Measurements from ENCODE around the gene FYCO1. TPM values are rescaled to one million over a fixed set of nuclear protein-coding genes. Genes with fewer than 3 reads are reported as not detected.

FYCO1 gene
- polyA plus RNA-seq, 1 donor, result 17.5 TPM

DNA sequence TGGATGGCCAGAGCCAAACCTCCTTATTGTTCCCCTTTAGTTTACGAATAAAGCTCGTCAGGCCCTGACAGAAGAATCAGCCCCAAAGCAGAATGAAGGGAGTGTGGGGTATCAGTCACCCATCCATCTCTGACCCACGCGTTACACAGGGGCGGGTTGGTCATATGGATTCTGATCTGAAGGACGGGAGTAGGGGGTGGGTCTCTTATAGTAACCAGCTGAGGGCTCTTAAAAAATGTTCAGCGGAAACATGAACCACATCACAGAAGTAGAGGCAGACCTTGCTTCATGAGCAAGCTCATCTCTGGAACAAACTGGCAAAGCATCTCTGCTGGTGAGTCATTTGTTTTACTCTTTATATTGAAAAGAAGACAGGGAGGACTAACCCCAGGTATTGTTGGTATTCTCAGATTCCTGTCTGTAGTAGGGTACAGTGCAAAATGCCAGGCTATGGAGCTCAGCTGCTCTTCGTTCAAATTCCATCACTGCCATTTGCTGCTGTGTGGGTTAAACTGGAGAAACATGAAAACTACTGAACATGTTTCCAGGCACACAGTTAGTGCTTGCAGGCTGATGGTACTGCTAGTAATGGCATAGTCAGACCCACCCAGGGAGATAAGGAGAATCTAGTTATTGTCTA is 52.3 kb downstream of the FYCO1 start, which contains the start of gene CXCR6:
Gene CXCR6 (plus strand): TSS at position 258 of the 640 bp plus-strand sequence. CDS start 3,018 bp downstream, outside the sequence.
- no peak for DNase-seq

GRCh38 chr3:45942051-45942825 is 53.4 kb downstream of the FYCO1 start:
- no peak for DNase-seq

GRCh38 chr3:45940781-45941365 is 54.8 kb downstream of the FYCO1 start:
- DNase-seq, result no peak

- DNase-seq, result no peak
Measured at GRCh38 chr3:45940004-45940780, 55.4 kb downstream of the FYCO1 start.

- DNase-seq, result no peak
Measured at GRCh38 chr3:45939341-45939771, 56.3 kb downstream of the FYCO1 start.

GRCh38 chr3:45938864-45939263 is 56.8 kb downstream of the FYCO1 start:
- peak; percentile 89 for DNase-seq

DNA sequence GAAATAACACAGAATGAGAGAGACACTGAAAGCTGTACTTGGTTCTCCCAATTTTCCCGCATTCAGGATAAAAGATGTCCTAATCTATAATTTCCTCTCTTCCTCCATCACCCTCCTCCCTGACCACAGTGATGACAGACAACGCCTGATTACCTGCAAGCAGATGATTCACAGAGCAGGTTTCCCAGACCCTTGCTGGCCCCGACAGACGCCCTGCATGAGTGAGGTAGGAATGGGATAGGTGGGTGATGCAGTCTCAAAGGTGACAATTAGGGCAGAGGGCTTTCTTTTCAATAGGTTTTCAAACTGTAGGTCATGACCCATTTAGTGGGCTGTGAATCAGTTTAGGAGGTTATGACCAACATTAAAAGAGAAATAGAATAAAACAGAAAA is 57.6 kb downstream of the FYCO1 start:
- no peak for DNase-seq

DNA sequence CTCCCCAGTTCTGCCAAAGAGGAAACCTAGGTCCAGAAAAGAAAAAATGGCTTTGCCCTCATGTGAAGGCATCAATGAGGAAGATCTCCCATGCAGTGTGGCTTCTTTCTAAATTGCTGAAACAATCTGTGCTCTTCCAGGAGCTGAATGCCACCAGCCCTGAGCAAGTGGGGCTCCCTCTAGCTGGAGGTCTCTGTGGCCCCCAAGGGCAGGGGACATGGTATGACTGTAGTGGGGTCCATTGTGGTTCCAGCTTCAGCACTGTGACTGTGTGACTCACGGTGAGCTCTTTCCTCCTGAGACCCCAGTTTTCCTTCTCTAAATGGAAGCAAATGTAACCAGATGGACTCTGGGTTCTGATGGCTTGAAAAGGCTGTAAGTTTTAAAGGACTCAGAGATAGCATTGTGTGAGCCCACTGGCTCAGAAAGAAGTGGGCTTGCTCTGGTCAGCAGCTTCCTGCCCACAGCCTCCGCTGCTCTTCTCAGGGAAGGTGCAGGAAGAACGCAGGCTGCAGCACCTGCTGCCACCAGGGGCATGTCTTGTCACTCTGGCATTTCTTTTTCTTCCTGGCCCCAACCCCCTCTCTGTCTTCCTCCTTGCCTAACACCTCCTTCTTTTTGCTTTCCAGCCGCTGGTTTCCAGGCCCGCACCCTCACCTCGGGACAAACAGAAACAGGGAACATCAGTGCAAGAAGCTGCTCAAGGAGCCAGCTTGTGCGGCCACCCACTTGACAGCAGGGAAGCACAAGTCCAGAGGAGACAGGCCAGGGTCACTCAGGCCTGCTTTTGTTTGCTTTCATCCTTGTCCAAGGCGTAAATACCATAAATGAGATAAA is 58.2 kb downstream of the FYCO1 start:
- DNase-seq, result no peak

DNA sequence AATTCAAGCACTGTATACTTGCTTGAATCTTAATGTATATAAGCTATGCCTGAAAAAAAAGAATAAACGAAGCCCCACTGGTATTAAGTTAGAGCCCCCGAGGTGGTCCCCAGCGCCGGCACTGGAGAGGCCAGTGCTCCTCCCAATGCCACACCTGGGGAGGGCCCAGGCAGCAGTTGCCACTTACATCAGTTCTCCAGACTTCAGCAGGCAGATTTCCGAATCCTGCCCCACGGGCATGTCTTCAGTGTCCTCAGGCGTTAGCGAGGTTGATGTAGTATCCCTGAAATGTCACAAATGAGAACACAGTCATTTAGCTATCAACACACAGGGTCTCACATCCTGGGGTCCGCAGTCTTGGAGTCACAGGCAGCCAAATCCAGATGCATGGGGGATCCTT is 59.4 kb downstream of the FYCO1 start:
- no peak for DNase-seq

GRCh38 chr3:45933591-45933990 is 62.0 kb downstream of the FYCO1 start:
- no peak for DNase-seq

GRCh38 chr3:45932112-45932511 is 63.5 kb downstream of the FYCO1 start:
- DNase-seq, result no peak

GRCh38 chr3:45931496-45931895 is 64.1 kb downstream of the FYCO1 start:
- no peak for DNase-seq

GRCh38 chr3:45929042-45929679 is 66.5 kb downstream of the FYCO1 start:
- DNase-seq, result no peak

DNA sequence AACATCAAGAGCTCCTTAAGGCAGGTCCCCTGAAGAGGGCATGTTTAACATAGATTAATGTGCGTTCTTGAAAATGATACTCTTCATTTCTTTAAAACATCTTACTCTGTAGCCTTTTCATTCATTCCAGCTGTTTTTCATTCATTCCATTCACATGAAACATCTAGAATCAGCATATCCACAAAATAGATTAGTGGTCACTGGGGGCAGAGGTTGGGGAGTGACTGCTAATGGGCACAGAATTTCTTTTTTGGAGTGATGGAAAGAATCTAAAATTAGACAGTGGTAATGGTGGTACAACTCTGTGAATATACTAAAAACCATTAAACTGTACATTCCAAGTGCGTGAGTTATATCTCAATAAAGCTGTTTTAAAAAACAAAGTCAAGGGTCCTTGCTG is 67.7 kb downstream of the FYCO1 start:
- no peak for DNase-seq

DNA sequence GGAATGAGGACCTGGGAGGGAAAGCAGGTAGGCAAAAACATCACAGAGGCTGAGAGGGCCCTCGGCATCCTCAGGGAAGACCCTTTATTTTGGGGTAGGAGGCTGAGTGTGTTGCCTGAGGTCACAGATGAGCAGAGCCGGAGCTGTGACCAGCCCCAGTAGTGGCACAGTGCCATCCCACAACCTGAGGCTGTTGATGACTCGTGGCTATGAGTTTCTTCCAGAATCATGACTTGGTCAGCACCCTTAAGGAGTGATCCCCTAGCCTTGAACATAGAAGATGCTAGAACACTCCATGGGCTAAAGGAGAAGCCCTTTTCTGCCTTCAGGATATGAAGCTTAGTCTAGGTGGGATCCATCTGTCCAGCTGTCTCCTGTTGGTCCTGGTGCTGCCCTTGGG is 71.9 kb downstream of the FYCO1 start:
- DNase-seq, result no peak

DNA sequence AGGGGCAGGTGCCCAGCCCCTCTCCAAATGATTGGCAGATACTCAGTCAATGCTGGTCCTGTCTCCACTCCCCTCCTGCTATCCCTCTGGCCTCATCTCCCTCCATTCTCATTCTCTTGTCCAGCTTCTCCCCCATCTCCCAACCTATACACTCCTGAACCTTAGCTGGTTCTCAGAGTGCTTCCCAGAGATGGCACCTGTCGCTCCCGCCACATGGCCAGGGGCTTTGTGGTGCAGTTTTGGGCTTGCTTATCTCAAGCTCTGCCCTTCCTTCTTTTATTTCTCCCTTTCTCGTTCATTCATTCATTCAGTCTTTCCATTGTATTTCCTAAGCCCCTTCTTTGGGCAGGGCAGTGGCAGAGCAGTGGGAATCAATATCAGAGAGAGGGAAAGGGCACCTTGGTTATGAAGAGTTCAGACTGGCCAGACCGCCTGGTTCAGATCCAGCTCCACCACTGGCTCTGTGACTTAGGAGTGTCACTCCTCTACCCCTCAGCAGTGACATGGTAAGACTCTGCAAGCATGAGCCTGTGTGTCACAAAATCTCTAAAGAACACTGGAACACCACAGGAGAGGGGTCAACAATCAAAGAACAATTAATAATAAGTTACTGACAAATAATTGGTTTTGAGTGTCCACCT is 72.6 kb downstream of the FYCO1 start:
- DNase-seq, result no peak

GRCh38 chr3:45922039-45922326 is 73.6 kb downstream of the FYCO1 start:
- no peak for DNase-seq

DNA sequence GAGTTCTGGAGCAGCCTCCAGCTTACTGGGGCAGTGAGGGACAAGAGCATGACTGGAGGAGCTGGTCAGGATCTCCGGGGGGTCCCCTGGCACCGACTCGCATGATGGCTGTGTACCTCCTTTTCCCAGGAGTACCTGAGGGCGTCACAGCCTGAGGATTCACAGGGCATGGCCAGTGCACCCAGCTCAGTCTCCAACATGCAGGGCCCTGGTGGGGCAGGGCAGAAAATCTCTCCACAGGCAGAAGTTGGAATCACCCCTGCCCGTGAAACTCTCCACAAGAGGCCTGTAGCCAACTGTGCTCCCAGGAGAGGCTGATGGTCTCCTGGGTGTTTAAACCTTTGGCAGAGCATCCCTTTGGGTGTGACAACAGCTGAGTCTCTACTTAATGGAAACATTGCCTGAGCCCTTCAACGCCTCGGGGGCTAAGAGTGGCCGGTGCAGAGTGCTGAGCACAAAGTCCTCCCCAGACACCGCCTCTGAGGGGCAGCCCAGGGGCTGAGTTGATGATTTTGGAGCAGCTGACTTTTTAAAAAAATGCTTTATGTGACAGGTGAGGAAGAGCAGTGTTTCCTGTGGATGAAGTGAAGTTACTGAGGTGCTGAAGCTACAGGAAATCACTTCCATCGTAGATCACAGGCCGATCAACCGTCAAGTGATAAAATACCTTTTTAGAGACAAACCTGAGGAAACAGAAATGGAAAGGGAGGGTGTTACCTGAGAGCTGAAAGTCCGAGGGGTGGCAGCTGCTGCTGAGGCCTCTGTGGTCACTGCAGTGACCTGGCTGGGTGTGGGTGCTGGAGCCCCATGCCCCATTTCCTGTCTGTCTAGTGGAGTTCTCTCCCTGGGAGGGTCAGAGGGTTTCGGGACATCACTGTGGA is 74.2 kb downstream of the FYCO1 start:
- no peak for DNase-seq

DNA sequence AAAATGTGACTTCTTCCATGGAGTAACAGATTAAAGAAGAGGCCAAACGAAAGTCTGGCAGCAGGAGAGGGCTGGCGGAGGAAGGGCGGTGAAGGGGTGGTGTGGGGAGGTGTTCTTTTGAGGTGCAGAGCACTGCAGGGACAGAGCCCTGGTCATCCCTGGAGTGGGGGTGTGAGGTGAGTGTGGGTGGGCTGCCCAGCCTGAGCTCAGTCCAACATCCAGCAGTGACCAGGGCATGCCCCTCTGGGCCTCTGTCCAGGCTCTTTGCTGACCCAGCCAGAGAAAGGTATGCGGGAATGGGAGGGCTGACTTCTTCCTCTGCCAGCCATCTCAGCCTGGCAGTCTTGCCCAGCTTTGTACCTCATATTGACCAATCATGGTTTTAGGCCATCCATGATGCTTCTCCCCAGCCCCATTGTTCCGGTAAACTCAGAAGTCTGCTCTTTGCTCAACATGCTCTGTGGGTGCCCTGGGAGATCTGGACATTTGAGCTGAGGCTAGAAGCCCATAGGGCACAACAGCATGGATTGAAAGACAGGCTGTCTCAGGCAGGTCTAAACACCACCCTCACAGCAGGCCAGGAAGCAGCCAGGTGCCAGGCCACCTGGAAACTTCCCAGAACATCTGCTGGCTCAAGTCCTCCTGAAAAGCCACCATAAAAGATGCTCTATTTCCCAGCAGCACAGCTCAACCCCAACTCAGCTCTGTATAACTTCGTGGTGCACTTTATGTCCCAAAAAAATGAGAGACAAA is 78.3 kb downstream of the FYCO1 start:
- no peak for DNase-seq
